ENCODE measurements around the gene MSANTD2. TPM values are rescaled to one million over a fixed set of nuclear protein-coding genes. Genes with fewer than 3 reads are reported as not detected.
A peak's percentile ranks its signal among the peaks of the same experiment; 100 is the strongest.

MSANTD2 gene
- total RNA-seq, 1 donor from 2014 or later = 15.2 TPM

DNA sequence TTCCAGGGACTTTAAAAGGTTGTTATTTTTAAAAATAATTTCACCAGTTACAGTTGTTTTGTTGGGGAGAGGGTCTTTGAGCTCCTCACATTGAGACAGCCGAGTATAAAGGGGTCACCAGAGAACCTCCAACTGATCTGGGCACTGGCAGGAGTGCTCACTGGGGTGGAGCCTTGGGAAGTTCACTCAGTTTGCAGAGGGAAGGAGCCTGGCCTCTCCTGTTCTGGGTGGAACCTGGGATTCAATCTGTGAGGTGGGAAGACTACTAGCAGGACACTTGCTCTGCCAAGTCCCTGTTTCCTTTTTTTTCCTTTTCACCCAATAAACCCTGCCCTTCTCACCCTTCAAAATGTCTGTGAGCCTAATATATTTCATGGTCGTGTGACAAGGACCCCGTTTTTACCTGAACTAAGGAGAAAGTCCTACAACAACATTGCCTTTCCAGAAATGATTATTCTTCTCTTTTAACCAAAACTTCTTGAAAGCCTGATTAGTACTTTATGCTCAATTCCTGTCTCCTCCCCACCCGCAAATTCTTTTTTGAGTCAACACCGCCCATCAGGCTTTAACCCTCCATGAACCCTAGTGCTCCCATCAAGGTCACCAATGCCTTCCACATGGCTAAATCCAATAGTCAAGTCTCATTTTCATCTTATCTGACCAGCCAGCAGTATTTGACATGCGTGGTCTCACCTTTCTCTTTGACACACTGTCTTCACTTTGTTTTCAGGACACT is 22.0 kb upstream of the MSANTD2 start:
- peaks cover 64% of the 10 kb centered on the region for H3K27me3 Mint-ChIP-seq (ENCODE audit: unreplicated experiment)
- H3K4me1 Mint-ChIP-seq (ENCODE audit: unreplicated experiment) = no peaks in the 10 kb centered on the region
- TF ChIP-seq CTCF (IDR thresholded peaks at IDR 0.05) = no peak
- peak; percentile 40 for DNase-seq (ENCODE audit: extremely low spot score, unreplicated experiment)
- no peak overlapping the region for H3K27ac Mint-ChIP-seq (ENCODE audit: unreplicated experiment)
- no peaks in the 10 kb centered on the region for H3K9me3 Mint-ChIP-seq (ENCODE audit: unreplicated experiment)
- no peaks in the 10 kb centered on the region for H3K36me3 Mint-ChIP-seq (ENCODE audit: unreplicated experiment)
- no peak overlapping the region for H3K4me3 Mint-ChIP-seq (ENCODE audit: unreplicated experiment)

- Mint-ChIP-seq H3K9me3 (ENCODE audit: unreplicated experiment) (no peaks in the 10 kb centered on the region), H3K4me3 (ENCODE audit: unreplicated experiment) (no peak overlapping the region), H3K4me1 (ENCODE audit: unreplicated experiment) (no peaks in the 10 kb centered on the region), H3K27ac (ENCODE audit: unreplicated experiment) (no peak overlapping the region), H3K27me3 (ENCODE audit: unreplicated experiment) (peaks cover 69% of the 10 kb centered on the region), H3K36me3 (ENCODE audit: unreplicated experiment) (no peaks in the 10 kb centered on the region)
- TF ChIP-seq CTCF (IDR thresholded peaks at IDR 0.05) = no peak
- DNase-seq (ENCODE audit: extremely low spot score, unreplicated experiment) = peak; percentile 63
Observed at GRCh38 chr11:124817036-124817435, 16.8 kb upstream of the MSANTD2 start.

DNA sequence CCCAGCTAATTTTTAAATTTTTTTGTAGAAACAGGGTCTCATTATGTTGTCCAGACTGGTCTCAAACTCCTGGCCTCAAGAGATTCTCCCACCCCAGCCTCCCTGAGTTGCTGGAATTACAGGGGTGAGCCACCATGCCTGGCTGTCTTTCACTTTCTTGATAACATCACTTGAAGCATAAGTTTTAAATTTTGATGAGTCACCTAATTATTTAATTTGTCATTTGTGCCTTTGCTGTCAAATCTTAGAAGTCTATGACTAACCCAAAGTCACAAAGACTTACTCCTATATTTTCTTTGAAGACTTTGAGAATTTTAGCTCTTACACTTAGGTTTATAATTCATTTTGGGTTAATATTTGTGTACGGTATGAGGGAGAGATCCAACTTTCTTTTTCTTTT is 14.5 kb upstream of the MSANTD2 start:
- Mint-ChIP-seq H3K27ac (ENCODE audit: unreplicated experiment) (no peak overlapping the region), H3K9me3 (ENCODE audit: unreplicated experiment) (no peaks in the 10 kb centered on the region), H3K27me3 (ENCODE audit: unreplicated experiment) (peaks cover 64% of the 10 kb centered on the region), H3K4me1 (ENCODE audit: unreplicated experiment) (no peaks in the 10 kb centered on the region), H3K36me3 (ENCODE audit: unreplicated experiment) (no peaks in the 10 kb centered on the region), H3K4me3 (ENCODE audit: unreplicated experiment) (no peak overlapping the region)
- no peak for DNase-seq (ENCODE audit: extremely low spot score, unreplicated experiment)
- no peak for TF ChIP-seq CTCF (IDR thresholded peaks at IDR 0.05)

GRCh38 chr11:124812876-124813275 is 12.7 kb upstream of the MSANTD2 start:
- no peak for TF ChIP-seq CTCF (IDR thresholded peaks at IDR 0.05)
- Mint-ChIP-seq H3K36me3 (ENCODE audit: unreplicated experiment) (no peaks in the 10 kb centered on the region), H3K4me3 (ENCODE audit: unreplicated experiment) (no peak overlapping the region), H3K9me3 (ENCODE audit: unreplicated experiment) (no peaks in the 10 kb centered on the region), H3K4me1 (ENCODE audit: unreplicated experiment) (no peaks in the 10 kb centered on the region), H3K27ac (ENCODE audit: unreplicated experiment) (no peak overlapping the region), H3K27me3 (ENCODE audit: unreplicated experiment) (peaks cover 48% of the 10 kb centered on the region)
- DNase-seq (ENCODE audit: extremely low spot score, unreplicated experiment) = no peak

DNA sequence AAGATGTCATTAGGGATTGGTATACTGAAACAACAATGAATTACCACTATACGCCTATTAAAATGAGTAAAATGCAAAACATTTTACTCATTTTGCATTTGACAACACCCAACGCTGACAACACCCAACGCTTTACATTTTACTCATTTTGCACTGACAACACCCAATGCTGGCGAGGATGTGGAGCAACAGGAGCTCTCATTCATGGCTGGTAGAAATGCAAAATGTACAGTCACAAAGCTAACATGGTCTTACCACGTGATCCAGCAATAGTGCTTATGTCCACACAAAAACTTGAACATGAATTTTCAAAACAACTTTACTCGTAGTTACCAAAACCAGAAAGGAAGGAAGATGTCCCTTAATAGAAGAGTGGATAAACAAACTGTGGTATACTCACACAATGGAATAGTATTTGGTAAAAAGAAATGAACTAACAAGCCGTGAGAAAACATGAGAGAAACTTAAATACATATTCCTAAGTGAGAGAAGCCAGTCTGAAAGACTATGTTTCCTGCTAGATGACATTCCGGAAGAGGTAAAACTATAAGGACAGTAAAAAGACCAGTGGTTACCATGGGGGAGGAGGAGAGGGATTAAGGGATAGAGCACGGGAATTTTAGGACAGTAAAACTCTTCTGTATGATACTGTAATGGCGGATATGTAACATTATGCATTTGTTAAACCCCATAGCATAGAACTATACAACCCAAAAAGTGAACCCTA is 11.4 kb upstream of the MSANTD2 start:
- Mint-ChIP-seq H3K27ac (ENCODE audit: unreplicated experiment) (no peak overlapping the region), H3K36me3 (ENCODE audit: unreplicated experiment) (no peaks in the 10 kb centered on the region), H3K4me3 (ENCODE audit: unreplicated experiment) (no peak overlapping the region), H3K27me3 (ENCODE audit: unreplicated experiment) (peaks cover 37% of the 10 kb centered on the region), H3K4me1 (ENCODE audit: unreplicated experiment) (no peaks in the 10 kb centered on the region), H3K9me3 (ENCODE audit: unreplicated experiment) (no peaks in the 10 kb centered on the region)
- no peak for TF ChIP-seq CTCF (IDR thresholded peaks at IDR 0.05)
- DNase-seq (ENCODE audit: extremely low spot score, unreplicated experiment) = no peak
